HL-60 (cell line): ENCODE results near the gene TMEM237.

ENCODE experiments used
- DNase-seq, 2 experiments: peaks; one replicate each; pipeline ENCODE4 v3.0.0-alpha.2; 2010 to 2020; ENCODE audit warnings: low read depth in 1 of 2, low spot score in 1 of 2
- H3K27ac ChIP-seq: fragments of 250-450 bp; sonication (Bioruptor Pico); replicated peaks from 2 replicates; pipeline ENCODE4 v1.5.1; 2020; ENCODE audit warnings: mild to moderate bottlenecking, moderate library complexity
- H3K27me3 ChIP-seq: fragments of 250-450 bp; sonication (Bioruptor Pico); 2 replicates; pipeline ENCODE4 v1.5.1; 2021; ENCODE audit warnings: mild to moderate bottlenecking, moderate library complexity; ENCODE audit not compliant: insufficient read depth, poor library complexity, severe bottlenecking
- H3K4me3 ChIP-seq: replicated peaks from 2 replicates; pipeline ENCODE4 v1.5.1; 2011; ENCODE audit warnings: mild to moderate bottlenecking, control low read depth, low read length; ENCODE audit not compliant: insufficient read depth
- GABPA ChIP-seq: IDR thresholded peaks from 2 replicates; pipeline ENCODE4 v1.6.1; 2012; ENCODE audit warnings: low read depth
- POLR2AphosphoS5 ChIP-seq: IDR thresholded peaks from 2 replicates; pipeline ENCODE4 v1.6.1; 2012; ENCODE audit warnings: low read depth
- SPI1 ChIP-seq: IDR thresholded peaks from 2 replicates; pipeline ENCODE4 v1.6.1; 2012; ENCODE audit warnings: low read depth, mild to moderate bottlenecking, borderline replicate concordance
- TF ChIP-seq, protein P1 (sequence below): IDR thresholded peaks from one replicate; pipeline ENCODE4 v1.5.1; 2011; ENCODE audit warnings: low read length, control low read depth, inconsistent platforms; ENCODE audit not compliant: insufficient read depth
- TF ChIP-seq, protein P2 (sequence below): IDR thresholded peaks from 2 replicates; pipeline ENCODE4 v1.6.1; 2012; ENCODE audit warnings: low read depth; ENCODE audit not compliant: insufficient replicate concordance

TMEM237 gene

DNA sequence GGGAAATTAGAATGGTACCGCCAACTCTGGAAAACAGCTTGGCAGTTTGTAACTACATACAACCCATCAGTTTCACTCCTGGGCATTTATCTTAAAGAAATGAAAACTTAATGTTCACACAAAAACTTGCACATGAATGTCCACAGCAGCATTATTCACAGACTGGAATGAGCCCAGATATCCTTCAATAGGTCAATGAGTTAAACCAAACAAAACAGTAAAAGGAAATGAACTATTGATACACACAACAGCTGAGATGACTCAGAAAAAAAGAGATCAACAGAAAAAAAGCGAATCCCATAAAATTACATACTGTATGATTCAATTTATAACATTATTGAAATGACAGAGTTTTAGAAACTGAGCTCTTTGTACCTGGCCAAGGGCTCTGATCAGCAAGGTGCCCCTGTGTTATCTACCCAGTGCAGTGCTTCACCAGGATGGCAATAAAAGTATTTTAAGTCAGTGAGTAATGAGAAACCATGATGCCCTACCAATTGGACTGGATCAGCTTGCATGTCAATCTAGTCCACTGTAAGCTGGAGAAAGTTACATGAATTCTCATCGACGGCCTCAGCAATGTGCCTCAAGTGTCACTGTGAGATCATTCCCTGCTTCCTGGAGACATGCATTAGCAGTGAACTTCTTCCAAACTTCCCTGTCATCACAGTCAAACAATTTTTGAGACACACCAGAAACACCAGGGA is 21.9 kb downstream of the TMEM237 start:
- Histone ChIP-seq H3K4me3 (no peak overlapping the region), H3K27ac (no peak overlapping the region), H3K27me3 (no peaks in the 10 kb centered on the region)
- DNase-seq = no peak
- TF ChIP-seq, protein P1, sequence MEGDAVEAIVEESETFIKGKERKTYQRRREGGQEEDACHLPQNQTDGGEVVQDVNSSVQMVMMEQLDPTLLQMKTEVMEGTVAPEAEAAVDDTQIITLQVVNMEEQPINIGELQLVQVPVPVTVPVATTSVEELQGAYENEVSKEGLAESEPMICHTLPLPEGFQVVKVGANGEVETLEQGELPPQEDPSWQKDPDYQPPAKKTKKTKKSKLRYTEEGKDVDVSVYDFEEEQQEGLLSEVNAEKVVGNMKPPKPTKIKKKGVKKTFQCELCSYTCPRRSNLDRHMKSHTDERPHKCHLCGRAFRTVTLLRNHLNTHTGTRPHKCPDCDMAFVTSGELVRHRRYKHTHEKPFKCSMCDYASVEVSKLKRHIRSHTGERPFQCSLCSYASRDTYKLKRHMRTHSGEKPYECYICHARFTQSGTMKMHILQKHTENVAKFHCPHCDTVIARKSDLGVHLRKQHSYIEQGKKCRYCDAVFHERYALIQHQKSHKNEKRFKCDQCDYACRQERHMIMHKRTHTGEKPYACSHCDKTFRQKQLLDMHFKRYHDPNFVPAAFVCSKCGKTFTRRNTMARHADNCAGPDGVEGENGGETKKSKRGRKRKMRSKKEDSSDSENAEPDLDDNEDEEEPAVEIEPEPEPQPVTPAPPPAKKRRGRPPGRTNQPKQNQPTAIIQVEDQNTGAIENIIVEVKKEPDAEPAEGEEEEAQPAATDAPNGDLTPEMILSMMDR = no peak
- TF ChIP-seq SPI1 (no peak), GABPA (no peak)

DNA sequence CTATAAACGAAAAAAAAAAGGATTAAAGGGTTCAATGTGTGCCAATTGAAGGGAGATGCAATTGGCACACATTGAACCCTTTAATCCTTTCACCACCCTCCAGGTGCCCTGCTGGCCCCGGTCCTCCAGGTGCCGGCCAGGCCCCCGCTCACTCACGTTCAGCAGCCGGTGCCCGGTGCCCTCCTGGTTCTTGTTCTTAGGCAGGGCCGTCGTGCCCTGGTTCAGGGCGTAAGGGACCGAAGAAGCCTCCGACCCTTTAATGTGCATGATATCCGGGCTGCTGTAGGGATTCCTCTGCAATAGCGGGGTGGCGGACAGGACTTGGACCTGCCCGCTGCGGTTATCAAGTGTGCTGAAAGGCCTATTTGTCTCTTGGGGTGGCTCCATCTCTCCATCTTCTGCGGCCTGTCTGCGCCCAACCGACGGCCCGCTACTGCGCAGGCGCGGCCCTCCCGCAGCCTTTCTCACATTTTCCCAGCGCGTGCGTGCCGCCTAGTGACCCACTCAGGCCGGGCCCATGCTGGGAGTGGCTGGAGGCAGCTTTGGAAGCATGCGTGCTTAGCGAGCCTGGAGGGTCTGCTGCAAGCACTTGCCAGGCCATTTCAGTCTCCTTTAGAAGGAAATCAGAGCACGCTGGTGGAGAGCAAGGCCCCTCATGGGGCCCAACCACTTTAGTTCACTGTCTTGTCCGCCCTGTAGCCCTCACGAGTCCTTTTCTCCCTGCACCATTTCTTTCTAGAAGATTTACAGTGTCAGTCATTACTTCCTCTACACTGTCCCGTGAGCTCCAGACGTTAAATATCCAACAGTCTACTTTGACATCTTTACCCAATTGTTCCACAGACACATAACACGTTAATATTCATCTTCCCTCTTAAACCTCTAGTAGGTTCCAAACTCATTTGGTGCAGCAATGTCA is 24.3 kb downstream of the TMEM237 start:
- TF ChIP-seq, protein P2, sequence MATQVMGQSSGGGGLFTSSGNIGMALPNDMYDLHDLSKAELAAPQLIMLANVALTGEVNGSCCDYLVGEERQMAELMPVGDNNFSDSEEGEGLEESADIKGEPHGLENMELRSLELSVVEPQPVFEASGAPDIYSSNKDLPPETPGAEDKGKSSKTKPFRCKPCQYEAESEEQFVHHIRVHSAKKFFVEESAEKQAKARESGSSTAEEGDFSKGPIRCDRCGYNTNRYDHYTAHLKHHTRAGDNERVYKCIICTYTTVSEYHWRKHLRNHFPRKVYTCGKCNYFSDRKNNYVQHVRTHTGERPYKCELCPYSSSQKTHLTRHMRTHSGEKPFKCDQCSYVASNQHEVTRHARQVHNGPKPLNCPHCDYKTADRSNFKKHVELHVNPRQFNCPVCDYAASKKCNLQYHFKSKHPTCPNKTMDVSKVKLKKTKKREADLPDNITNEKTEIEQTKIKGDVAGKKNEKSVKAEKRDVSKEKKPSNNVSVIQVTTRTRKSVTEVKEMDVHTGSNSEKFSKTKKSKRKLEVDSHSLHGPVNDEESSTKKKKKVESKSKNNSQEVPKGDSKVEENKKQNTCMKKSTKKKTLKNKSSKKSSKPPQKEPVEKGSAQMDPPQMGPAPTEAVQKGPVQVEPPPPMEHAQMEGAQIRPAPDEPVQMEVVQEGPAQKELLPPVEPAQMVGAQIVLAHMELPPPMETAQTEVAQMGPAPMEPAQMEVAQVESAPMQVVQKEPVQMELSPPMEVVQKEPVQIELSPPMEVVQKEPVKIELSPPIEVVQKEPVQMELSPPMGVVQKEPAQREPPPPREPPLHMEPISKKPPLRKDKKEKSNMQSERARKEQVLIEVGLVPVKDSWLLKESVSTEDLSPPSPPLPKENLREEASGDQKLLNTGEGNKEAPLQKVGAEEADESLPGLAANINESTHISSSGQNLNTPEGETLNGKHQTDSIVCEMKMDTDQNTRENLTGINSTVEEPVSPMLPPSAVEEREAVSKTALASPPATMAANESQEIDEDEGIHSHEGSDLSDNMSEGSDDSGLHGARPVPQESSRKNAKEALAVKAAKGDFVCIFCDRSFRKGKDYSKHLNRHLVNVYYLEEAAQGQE = no peak
- TF ChIP-seq POLR2AphosphoS5 (no peak), SPI1 (no peak), GABPA (no peak)
- H3K4me3 ChIP-seq = no peak overlapping the region
- no peak overlapping the region for H3K27ac ChIP-seq
- DNase-seq = no peak
- no peaks in the 10 kb centered on the region for H3K27me3 ChIP-seq

- no peak for DNase-seq
- H3K4me3 ChIP-seq = no peak overlapping the region
- TF ChIP-seq POLR2AphosphoS5 (no peak), SPI1 (no peak), GABPA (no peak)
- TF ChIP-seq, protein P2 = no peak
- TF ChIP-seq, protein P1 = no peak
These were observed 35.3 kb downstream of the TMEM237 start for GRCh38 chr2:201608021-201608420.

GRCh38 chr2:201607568-201607967 is 35.7 kb downstream of the TMEM237 start:
- no peaks in the 10 kb centered on the region for H3K27me3 ChIP-seq
- H3K4me3 ChIP-seq = no peak overlapping the region
- TF ChIP-seq, protein P1 = no peak
- TF ChIP-seq SPI1 (no peak), POLR2AphosphoS5 (no peak), GABPA (no peak)
- TF ChIP-seq, protein P2 = no peak
- H3K27ac ChIP-seq = no peak overlapping the region
- DNase-seq = no peak

More at GRCh38 chr2:201608021-201608420, 35.3 kb downstream of the TMEM237 start:
- H3K27ac ChIP-seq = no peak overlapping the region
- H3K27me3 ChIP-seq = no peaks in the 10 kb centered on the region
